Measurements from ENCODE around the gene NEUROG3. TPM values are rescaled to one million over a fixed set of nuclear protein-coding genes. Genes with fewer than 3 reads are reported as not detected.

NEUROG3 gene
- total and polyA plus RNA-seq, 3 donors from 2014 or later, result not detected

DNA sequence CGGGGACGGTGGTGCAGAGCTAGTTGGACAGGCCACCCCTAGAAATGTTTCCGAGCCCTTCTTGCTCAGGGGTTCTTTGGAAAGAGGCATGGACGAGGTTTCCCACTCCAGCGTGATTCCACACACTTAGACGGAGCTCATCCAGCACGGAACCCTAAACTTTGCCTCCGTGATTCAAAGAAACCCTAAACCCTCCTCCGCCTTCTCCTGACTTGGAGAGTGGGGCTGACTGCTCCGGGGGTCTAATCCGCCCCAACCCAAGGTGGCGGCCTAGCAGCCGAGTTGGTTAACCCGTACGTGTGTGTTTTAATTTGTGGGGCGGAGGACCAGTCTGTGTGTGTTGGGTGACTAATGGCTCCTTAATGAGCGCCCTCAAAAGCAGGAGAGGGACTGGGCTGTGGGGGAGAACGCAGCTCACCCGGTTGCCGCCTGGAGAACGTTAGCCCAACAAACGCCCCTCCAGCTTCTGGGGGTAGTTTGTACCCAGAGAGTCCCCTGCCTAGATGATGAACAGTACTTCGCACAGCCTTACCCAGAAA is 3.8 kb downstream of the NEUROG3 start:
- intact Hi-C loops (cut with DNase I; ENCODE audit: low total_unique reads), result no loop called here
- Histone ChIP-seq H3K4me3 (no peak overlapping the region), H3K27ac (no peak overlapping the region), H3K36me3 (ENCODE audit: low read depth, missing control alignments) (no peaks in the 10 kb centered on the region), H3K9me3 (no peaks in the 10 kb centered on the region), H3K4me1 (peaks cover 9% of the 10 kb centered on the region), H3K27me3 (peaks cover 3% of the 10 kb centered on the region)
- no peak for TF ChIP-seq POLR2A (IDR thresholded peaks at IDR 0.05)
- TF ChIP-seq, protein P1, sequence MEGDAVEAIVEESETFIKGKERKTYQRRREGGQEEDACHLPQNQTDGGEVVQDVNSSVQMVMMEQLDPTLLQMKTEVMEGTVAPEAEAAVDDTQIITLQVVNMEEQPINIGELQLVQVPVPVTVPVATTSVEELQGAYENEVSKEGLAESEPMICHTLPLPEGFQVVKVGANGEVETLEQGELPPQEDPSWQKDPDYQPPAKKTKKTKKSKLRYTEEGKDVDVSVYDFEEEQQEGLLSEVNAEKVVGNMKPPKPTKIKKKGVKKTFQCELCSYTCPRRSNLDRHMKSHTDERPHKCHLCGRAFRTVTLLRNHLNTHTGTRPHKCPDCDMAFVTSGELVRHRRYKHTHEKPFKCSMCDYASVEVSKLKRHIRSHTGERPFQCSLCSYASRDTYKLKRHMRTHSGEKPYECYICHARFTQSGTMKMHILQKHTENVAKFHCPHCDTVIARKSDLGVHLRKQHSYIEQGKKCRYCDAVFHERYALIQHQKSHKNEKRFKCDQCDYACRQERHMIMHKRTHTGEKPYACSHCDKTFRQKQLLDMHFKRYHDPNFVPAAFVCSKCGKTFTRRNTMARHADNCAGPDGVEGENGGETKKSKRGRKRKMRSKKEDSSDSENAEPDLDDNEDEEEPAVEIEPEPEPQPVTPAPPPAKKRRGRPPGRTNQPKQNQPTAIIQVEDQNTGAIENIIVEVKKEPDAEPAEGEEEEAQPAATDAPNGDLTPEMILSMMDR (IDR thresholded peaks at IDR 0.05), result no peak
- whole genome bisulfite sequencing, 2 donors, result 3 to 4% methylated on average over 22 to 23 of the region's 23 CpGs
- DNase-seq, result no peak

DNA sequence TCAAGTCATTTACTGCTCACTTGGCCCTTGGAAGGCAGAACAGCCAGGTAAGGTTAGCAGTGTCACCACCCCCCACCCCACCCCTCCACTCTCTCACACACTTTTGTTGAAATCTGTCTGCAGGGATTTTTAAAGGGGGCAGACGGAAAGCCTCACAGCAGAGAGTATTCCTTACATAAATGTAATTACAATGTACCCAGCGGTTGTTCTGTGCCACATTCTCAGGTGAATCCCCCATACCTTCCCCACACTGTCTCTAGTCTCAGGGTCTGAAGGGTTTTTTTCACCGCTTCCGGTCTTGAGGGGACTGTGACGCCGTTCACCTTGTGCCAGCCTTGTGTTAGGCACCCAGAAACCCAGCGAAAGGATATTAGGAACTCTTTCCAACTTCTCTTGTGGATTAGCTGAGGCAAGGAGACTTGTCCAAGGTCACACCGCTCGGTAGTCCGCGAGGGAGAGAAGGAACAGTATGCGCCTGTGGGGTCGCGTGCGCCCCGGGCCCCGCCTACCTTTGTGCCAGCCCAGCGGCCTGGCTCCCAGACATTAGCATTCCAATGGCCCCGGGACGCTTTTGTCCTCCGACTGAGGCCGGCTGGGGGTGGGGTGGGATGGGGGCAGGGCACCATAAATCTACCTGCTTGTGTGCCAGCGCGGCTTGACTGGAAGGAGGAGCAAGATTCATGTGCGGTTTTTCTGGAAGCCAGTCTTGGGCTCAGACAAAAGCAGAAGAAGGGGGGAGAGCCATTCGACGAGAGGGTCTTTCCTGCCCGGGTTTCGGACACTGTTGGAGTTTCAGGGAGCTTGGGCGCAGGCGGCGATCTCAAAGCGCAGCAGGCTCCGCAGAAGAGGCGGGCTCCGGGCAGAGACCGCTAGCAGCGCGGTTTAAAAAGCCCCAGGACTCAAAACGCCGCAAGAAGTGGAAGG is 4.5 kb downstream of the NEUROG3 start:
- H3K27ac ChIP-seq, result no peak overlapping the region
- DNase-seq, result no peak
- WGBS, 2 donors, result 2 to 3% methylated on average over 35 to 41 of the region's 41 CpGs
- no peaks in the 10 kb centered on the region for H3K9me3 ChIP-seq
- no peaks in the 10 kb centered on the region for H3K36me3 ChIP-seq (ENCODE audit: low read depth, missing control alignments)
- H3K4me1 ChIP-seq, result peaks cover 9% of the 10 kb centered on the region
- intact Hi-C loops (cut with DNase I; ENCODE audit: low total_unique reads), result no loop called here
- TF ChIP-seq, protein P1 (IDR thresholded peaks at IDR 0.05), result no peak
- TF ChIP-seq POLR2A (IDR thresholded peaks at IDR 0.05), result no peak
- no peak overlapping the region for H3K4me3 ChIP-seq
- peaks cover 3% of the 10 kb centered on the region for H3K27me3 ChIP-seq

DNA sequence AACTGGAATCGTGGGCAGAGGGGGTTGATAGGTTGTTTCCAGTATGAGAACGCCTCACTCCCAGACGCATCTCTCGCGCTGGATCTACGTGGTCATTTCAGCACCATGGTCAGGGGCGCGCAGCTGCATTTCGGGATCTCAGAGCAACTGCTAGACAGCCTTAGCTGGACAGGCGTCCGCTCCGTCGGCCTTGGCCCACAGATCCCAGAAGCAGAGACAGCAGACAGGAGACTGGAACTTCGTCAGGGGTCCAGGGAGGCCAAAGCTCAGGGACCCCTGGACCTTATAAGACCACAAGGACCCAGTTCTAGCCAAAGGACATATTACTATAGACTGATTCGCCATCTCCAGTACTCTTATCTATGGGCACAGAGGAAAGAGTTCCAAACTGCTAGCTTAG is 5.3 kb downstream of the NEUROG3 start:
- Histone ChIP-seq H3K4me1 (peaks cover 7% of the 10 kb centered on the region), H3K4me3 (no peak overlapping the region), H3K9me3 (no peaks in the 10 kb centered on the region), H3K27me3 (peaks cover 3% of the 10 kb centered on the region), H3K27ac (no peak overlapping the region), H3K36me3 (ENCODE audit: low read depth, missing control alignments) (no peaks in the 10 kb centered on the region)
- 3 to 6% methylated on average over 15 of the region's 15 CpGs for WGBS, 2 donors
- TF ChIP-seq POLR2A (IDR thresholded peaks at IDR 0.05), result no peak
- TF ChIP-seq, protein P1 (IDR thresholded peaks at IDR 0.05), result no peak
- intact Hi-C loops (cut with DNase I; ENCODE audit: low total_unique reads), result no loop called here
- DNase-seq, result peak; percentile 72

DNA sequence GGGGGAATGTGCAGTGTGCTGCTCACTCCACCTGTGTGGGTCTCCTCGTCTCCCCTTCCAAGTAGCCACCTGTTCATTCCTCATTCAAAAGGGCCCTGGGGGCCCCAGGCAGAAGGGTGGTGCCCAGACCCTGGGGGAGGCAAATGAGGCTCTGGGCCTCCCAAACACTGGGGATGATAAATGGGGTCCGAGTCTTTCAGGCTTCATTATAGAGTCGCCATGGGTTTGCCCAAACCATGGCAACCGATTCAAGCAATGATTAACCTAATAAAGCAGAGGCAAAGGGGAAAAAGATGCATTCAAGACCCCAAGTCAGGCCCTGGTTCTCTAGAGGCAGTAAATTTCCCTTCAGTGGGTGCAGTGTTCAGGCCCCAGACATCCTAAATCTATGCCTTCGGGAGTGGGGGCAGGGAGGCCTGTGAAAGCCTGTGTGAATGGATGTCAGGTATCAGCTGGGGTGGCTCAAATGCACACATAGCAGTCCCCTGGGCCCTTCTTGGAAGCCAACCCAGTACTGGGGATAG is 10.4 kb downstream of the NEUROG3 start:
- WGBS, 2 donors, result 83 to 86% methylated on average over 5 of the region's 5 CpGs
- intact Hi-C loops (cut with DNase I; ENCODE audit: low total_unique reads), result no loop called here
- TF ChIP-seq POLR2A (IDR thresholded peaks at IDR 0.05), result no peak
- TF ChIP-seq, protein P1 (IDR thresholded peaks at IDR 0.05), result no peak
- Histone ChIP-seq H3K27me3 (no peaks in the 10 kb centered on the region), H3K36me3 (ENCODE audit: low read depth, missing control alignments) (no peaks in the 10 kb centered on the region), H3K4me3 (no peak overlapping the region), H3K9me3 (no peaks in the 10 kb centered on the region), H3K27ac (no peak overlapping the region), H3K4me1 (no peaks in the 10 kb centered on the region)
- no peak for DNase-seq

Data from testis (tissue), 3 donors.